ENCODE results near the gene AMZ1.

The AMZ1 gene

DNA sequence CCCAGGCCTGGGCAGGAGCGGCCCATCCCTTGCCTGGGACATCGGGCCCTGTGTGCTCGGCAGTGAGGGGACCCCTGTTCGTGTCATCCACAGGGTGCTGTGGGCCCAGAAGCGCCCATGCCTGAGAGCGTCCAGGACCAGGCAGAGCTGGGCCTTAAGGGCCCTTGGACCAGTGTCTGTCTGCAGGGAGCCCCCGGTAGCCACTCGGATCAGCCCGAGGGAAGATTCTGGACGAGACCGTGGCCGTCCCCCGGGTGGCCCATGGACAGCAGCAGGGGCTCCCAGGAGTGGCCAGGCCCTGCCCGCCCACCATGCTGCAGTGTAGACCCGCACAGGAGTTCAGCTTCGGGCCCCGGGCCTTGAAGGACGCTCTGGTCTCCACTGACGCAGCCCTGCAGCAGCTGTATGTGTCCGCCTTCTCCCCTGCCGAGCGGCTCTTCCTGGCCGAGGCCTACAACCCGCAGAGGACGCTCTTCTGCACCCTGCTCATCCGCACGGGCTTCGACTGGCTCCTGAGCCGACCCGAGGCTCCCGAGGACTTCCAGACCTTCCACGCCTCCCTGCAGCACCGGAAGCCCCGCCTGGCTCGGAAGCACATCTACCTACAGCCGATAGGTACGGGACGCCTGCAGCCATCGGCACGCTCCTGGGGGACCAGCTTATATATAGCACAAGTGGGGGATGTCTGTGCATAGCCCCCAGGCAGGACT, 12.3 kb downstream of the AMZ1 start:
- Histone ChIP-seq H3K36me3 (ENCODE audit: control insufficient read depth, low read depth, low read length) (no peaks in the 10 kb centered on the region), H3K9me3 (ENCODE audit: control insufficient read depth, low read depth, low read length) (no peaks in the 10 kb centered on the region), H3K4me1 (ENCODE audit: control insufficient read depth, low read depth, low read length) (no peaks in the 10 kb centered on the region), H3K27me3 (ENCODE audit: control insufficient read depth, insufficient read depth, low read length) (no peaks in the 10 kb centered on the region), H3K9ac (ENCODE audit: low read length) (no peak overlapping the region), H3K27ac (ENCODE audit: low read length) (no peak overlapping the region), H3K4me3 (ENCODE audit: low read length) (no peak overlapping the region)

- H3K9me3 ChIP-seq (ENCODE audit: control insufficient read depth, low read depth, low read length): no peaks in the 10 kb centered on the region
- H3K36me3 ChIP-seq (ENCODE audit: control insufficient read depth, low read depth, low read length): no peaks in the 10 kb centered on the region
- no peak overlapping the region for H3K27ac ChIP-seq (ENCODE audit: low read length)
- no peak overlapping the region for H3K4me3 ChIP-seq (ENCODE audit: low read length)
- no peaks in the 10 kb centered on the region for H3K27me3 ChIP-seq (ENCODE audit: control insufficient read depth, insufficient read depth, low read length)
- H3K4me1 ChIP-seq (ENCODE audit: control insufficient read depth, low read depth, low read length): no peaks in the 10 kb centered on the region
- H3K9ac ChIP-seq (ENCODE audit: low read length): no peak overlapping the region
These were observed 13.4 kb downstream of the AMZ1 start for GRCh38 chr7:2701424-2701823.

GRCh38 chr7:2701832-2702593, 14.0 kb downstream of the AMZ1 start:
- Histone ChIP-seq H3K9ac (ENCODE audit: low read length) (no peak overlapping the region), H3K9me3 (ENCODE audit: control insufficient read depth, low read depth, low read length) (no peaks in the 10 kb centered on the region), H3K27ac (ENCODE audit: low read length) (no peak overlapping the region), H3K4me3 (ENCODE audit: low read length) (no peak overlapping the region), H3K36me3 (ENCODE audit: control insufficient read depth, low read depth, low read length) (no peaks in the 10 kb centered on the region), H3K4me1 (ENCODE audit: control insufficient read depth, low read depth, low read length) (no peaks in the 10 kb centered on the region), H3K27me3 (ENCODE audit: control insufficient read depth, insufficient read depth, low read length) (no peaks in the 10 kb centered on the region)

DNA sequence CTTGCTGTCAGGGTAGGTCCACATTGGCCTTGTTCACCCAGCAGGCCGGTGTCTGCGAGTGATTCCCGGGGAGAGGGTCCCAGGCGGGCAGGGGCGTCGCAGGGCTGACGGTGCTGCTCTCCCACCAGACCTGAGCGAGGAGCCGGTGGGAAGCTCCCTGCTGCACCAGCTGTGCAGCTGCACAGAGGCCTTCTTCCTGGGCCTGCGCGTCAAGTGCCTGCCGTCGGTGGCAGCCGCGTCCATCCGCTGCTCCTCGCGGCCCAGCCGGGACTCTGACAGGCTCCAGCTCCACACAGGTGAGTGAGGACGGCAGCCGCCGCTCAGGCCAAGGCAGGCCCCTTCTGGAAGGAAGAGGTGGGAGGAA, 14.6 kb downstream of the AMZ1 start:
- no peak overlapping the region for H3K9ac ChIP-seq (ENCODE audit: low read length)
- H3K9me3 ChIP-seq (ENCODE audit: control insufficient read depth, low read depth, low read length): no peaks in the 10 kb centered on the region
- H3K4me3 ChIP-seq (ENCODE audit: low read length): no peak overlapping the region
- H3K36me3 ChIP-seq (ENCODE audit: control insufficient read depth, low read depth, low read length): no peaks in the 10 kb centered on the region
- no peaks in the 10 kb centered on the region for H3K4me1 ChIP-seq (ENCODE audit: control insufficient read depth, low read depth, low read length)
- H3K27ac ChIP-seq (ENCODE audit: low read length): no peak overlapping the region
- H3K27me3 ChIP-seq (ENCODE audit: control insufficient read depth, insufficient read depth, low read length): no peaks in the 10 kb centered on the region

DNA sequence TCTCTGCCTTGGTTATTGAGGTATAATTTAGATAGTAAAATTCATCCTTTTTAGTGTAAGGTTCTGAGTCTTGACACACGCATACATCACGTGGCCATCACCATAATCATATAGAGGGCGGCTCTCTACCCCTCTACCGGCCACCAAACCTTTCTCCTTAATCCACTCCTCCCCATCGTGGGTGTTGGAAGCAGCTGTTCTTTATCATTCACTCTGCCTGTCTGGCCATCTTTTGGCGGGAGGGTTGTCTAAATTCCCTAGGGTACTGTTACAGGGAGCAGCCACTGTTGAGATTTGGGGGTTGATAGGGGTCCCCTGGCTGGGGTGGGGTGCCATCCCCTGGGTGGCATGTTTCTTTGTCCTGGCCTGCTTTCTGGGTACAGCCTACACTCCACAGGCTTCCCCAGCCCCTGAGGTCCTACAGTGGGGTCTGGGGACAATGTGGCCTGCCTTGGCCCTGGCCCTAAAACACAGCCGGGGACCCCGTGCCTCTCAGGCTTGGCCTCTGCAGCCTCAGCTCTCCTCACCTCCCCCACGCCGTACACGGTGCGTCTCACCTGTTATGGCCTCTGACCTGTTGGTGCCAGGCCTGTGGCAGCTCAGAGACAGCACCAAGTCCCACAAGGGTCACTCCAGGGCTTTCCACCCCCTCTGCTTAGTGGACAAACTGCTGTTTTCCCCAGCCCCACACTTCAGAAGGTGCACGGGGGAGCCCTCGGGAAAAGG, 17.5 kb downstream of the AMZ1 start:
- H3K27ac ChIP-seq (ENCODE audit: low read length): no peak overlapping the region
- H3K9me3 ChIP-seq (ENCODE audit: control insufficient read depth, low read depth, low read length): no peaks in the 10 kb centered on the region
- H3K4me1 ChIP-seq (ENCODE audit: control insufficient read depth, low read depth, low read length): no peaks in the 10 kb centered on the region
- no peaks in the 10 kb centered on the region for H3K27me3 ChIP-seq (ENCODE audit: control insufficient read depth, insufficient read depth, low read length)
- no peak overlapping the region for H3K9ac ChIP-seq (ENCODE audit: low read length)
- H3K36me3 ChIP-seq (ENCODE audit: control insufficient read depth, low read depth, low read length): no peaks in the 10 kb centered on the region
- no peak overlapping the region for H3K4me3 ChIP-seq (ENCODE audit: low read length)

GRCh38 chr7:2706685-2707126, 18.7 kb downstream of the AMZ1 start:
- H3K27me3 ChIP-seq (ENCODE audit: control insufficient read depth, insufficient read depth, low read length): no peaks in the 10 kb centered on the region
- H3K27ac ChIP-seq (ENCODE audit: low read length): no peak overlapping the region

GRCh38 chr7:2707481-2707880, 19.5 kb downstream of the AMZ1 start:
- H3K9me3 ChIP-seq (ENCODE audit: control insufficient read depth, low read depth, low read length): no peaks in the 10 kb centered on the region
- H3K4me3 ChIP-seq (ENCODE audit: low read length): no peak overlapping the region
- H3K9ac ChIP-seq (ENCODE audit: low read length): no peak overlapping the region
- H3K36me3 ChIP-seq (ENCODE audit: control insufficient read depth, low read depth, low read length): no peaks in the 10 kb centered on the region
- no peak overlapping the region for H3K27ac ChIP-seq (ENCODE audit: low read length)
- H3K4me1 ChIP-seq (ENCODE audit: control insufficient read depth, low read depth, low read length): no peaks in the 10 kb centered on the region
- no peaks in the 10 kb centered on the region for H3K27me3 ChIP-seq (ENCODE audit: control insufficient read depth, insufficient read depth, low read length)

More at GRCh38 chr7:2706685-2707126, 18.7 kb downstream of the AMZ1 start:
- H3K36me3 ChIP-seq (ENCODE audit: control insufficient read depth, low read depth, low read length): no peaks in the 10 kb centered on the region
- H3K9ac ChIP-seq (ENCODE audit: low read length): no peak overlapping the region
- H3K4me1 ChIP-seq (ENCODE audit: control insufficient read depth, low read depth, low read length): no peaks in the 10 kb centered on the region
- no peaks in the 10 kb centered on the region for H3K9me3 ChIP-seq (ENCODE audit: control insufficient read depth, low read depth, low read length)
- no peak overlapping the region for H3K4me3 ChIP-seq (ENCODE audit: low read length)

- H3K4me3 ChIP-seq (ENCODE audit: low read length): no peak overlapping the region
- no peak overlapping the region for H3K9ac ChIP-seq (ENCODE audit: low read length)
- no peak overlapping the region for H3K27ac ChIP-seq (ENCODE audit: low read length)
- no peaks in the 10 kb centered on the region for H3K27me3 ChIP-seq (ENCODE audit: control insufficient read depth, insufficient read depth, low read length)
- no peaks in the 10 kb centered on the region for H3K9me3 ChIP-seq (ENCODE audit: control insufficient read depth, low read depth, low read length)
- H3K4me1 ChIP-seq (ENCODE audit: control insufficient read depth, low read depth, low read length): no peaks in the 10 kb centered on the region
- no peaks in the 10 kb centered on the region for H3K36me3 ChIP-seq (ENCODE audit: control insufficient read depth, low read depth, low read length)
These were observed 20.0 kb downstream of the AMZ1 start for GRCh38 chr7:2708041-2708440.

GRCh38 chr7:2708547-2709310, 20.7 kb downstream of the AMZ1 start:
- no peaks in the 10 kb centered on the region for H3K4me1 ChIP-seq (ENCODE audit: control insufficient read depth, low read depth, low read length)
- H3K9ac ChIP-seq (ENCODE audit: low read length): no peak overlapping the region
- H3K9me3 ChIP-seq (ENCODE audit: control insufficient read depth, low read depth, low read length): no peaks in the 10 kb centered on the region
- H3K36me3 ChIP-seq (ENCODE audit: control insufficient read depth, low read depth, low read length): no peaks in the 10 kb centered on the region
- H3K27ac ChIP-seq (ENCODE audit: low read length): no peak overlapping the region
- no peaks in the 10 kb centered on the region for H3K27me3 ChIP-seq (ENCODE audit: control insufficient read depth, insufficient read depth, low read length)
- H3K4me3 ChIP-seq (ENCODE audit: low read length): no peak overlapping the region

- Histone ChIP-seq H3K9me3 (ENCODE audit: control insufficient read depth, low read depth, low read length) (no peaks in the 10 kb centered on the region), H3K27ac (ENCODE audit: low read length) (no peak overlapping the region), H3K4me1 (ENCODE audit: control insufficient read depth, low read depth, low read length) (no peaks in the 10 kb centered on the region), H3K36me3 (ENCODE audit: control insufficient read depth, low read depth, low read length) (no peaks in the 10 kb centered on the region), H3K4me3 (ENCODE audit: low read length) (no peak overlapping the region), H3K9ac (ENCODE audit: low read length) (no peak overlapping the region), H3K27me3 (ENCODE audit: control insufficient read depth, insufficient read depth, low read length) (no peaks in the 10 kb centered on the region)
These were observed 21.7 kb downstream of the AMZ1 start for GRCh38 chr7:2709553-2710285.

- no peak overlapping the region for H3K9ac ChIP-seq (ENCODE audit: low read length)
- H3K4me1 ChIP-seq (ENCODE audit: control insufficient read depth, low read depth, low read length): no peaks in the 10 kb centered on the region
These were observed 22.3 kb downstream of the AMZ1 start for GRCh38 chr7:2710286-2710655.

More at GRCh38 chr7:2710286-2710655, 22.3 kb downstream of the AMZ1 start:
- Histone ChIP-seq H3K27ac (ENCODE audit: low read length) (no peak overlapping the region), H3K9me3 (ENCODE audit: control insufficient read depth, low read depth, low read length) (no peaks in the 10 kb centered on the region), H3K4me3 (ENCODE audit: low read length) (no peak overlapping the region), H3K27me3 (ENCODE audit: control insufficient read depth, insufficient read depth, low read length) (no peaks in the 10 kb centered on the region), H3K36me3 (ENCODE audit: control insufficient read depth, low read depth, low read length) (no peaks in the 10 kb centered on the region)

All from iPS-18a (cell line).